GM10266 (cell line): ENCODE results near the gene NCAPG.
"Not testable (repeated sequence)": the region's sequence is repeated elsewhere in the genome, so short reads cannot be mapped to it uniquely, and the experiment has no call there.

ENCODE experiments used
- DNase-seq: peaks from one replicate; pipeline ENCODE4 v3.0.0; 2012; ENCODE audit errors: extremely low spot score
- TF ChIP-seq, protein P1 (sequence below): IDR thresholded peaks from 2 replicates; pipeline ENCODE4 v1.5.1; 2012; ENCODE audit warnings: mild to moderate bottlenecking, low read depth; ENCODE audit not compliant: control insufficient read depth, insufficient read depth; ENCODE audit errors: missing control alignments

Gene NCAPG

DNA sequence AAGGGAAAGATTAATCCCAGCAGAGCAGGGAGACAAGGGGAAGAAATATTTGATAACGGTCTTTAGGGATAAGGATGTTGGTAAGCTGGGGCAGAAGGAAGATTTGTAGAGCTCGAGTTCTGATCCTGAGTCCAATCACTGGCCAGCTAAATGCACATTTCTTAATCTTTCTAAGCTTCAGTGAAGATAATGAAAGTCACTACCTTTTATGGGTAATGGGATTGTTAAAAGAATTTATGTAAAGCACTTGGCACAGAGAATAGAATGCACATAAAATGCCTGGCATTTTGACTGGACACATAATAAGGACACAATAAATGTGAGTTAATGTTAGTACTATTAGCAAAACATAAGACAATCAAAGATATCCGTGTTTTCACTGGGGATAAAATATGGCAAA, 43.3 kb downstream of the NCAPG start:
- TF ChIP-seq, protein P1, sequence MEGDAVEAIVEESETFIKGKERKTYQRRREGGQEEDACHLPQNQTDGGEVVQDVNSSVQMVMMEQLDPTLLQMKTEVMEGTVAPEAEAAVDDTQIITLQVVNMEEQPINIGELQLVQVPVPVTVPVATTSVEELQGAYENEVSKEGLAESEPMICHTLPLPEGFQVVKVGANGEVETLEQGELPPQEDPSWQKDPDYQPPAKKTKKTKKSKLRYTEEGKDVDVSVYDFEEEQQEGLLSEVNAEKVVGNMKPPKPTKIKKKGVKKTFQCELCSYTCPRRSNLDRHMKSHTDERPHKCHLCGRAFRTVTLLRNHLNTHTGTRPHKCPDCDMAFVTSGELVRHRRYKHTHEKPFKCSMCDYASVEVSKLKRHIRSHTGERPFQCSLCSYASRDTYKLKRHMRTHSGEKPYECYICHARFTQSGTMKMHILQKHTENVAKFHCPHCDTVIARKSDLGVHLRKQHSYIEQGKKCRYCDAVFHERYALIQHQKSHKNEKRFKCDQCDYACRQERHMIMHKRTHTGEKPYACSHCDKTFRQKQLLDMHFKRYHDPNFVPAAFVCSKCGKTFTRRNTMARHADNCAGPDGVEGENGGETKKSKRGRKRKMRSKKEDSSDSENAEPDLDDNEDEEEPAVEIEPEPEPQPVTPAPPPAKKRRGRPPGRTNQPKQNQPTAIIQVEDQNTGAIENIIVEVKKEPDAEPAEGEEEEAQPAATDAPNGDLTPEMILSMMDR = no peak
- DNase-seq = no peak

DNA sequence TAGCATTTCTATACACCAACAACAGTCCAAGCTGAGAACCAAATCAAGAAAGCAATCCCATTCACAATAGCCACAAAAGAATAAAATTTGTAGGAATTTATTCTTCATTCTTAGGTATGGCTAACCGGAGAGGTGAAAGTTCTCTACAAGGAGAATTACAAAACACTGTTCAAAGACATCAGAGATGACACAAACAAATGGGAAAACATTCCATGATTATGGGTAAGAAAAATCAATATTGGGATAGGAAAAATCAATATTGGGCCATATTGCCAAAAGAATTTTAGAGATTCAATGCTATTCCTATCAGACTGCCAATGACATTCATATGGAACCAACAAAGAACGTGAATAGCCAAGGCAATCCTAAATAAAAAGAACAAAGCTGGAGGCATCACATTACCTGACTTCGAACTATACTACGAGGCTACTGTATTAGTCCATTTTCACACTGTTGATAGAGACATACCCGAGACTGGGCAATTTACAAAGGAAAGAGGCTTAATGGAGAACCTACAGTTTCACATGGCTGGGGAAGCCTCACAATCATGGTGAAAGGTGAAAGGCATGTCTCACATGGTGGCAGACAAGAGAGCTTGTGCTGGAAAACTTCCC, 49.1 kb downstream of the NCAPG start:
- TF ChIP-seq, protein P1 = no peak
- no peak for DNase-seq

DNA sequence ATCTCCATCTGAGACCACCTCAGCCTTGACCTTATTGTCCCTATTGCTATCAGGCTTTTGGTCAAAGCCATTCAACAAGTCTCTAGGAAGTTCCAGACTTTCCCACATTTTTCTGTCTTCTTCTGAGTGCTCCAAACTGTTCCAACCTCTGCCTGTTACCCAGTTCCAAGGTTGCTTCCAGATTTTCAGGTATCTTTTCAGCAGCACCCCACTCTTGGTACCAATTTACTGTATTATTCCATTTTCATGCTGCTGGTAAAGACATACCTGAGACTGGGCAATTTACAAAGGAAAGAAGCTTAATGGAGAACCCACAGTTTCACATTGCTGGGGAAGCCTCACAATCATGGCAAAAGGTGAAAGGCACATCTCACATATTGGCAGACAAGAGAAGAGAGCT, 51.1 kb downstream of the NCAPG start:
- DNase-seq = not testable (repeated sequence)

DNA sequence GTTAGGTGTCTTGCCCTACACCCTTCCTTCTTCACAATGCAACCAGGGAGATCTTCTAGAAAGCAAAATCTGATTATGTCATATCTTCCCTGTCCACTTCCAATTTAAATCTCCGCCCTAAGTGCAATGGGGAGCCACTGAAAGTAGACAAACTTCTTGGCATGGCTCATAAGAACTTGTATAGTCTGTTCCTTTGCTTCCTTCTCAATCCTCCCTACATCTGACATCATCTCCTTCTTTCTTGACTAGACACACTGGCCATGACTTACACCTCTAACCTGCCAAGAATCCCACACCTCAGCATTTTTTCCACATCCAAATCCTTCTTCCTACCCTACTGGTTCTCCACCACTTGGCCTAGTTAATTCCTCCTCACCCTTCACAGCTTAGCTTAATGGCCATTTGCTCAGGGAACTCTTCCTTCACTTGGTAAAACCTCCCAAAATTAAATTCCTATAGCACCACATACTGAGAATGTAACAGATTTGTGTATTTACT, 55.1 kb downstream of the NCAPG start:
- DNase-seq = no peak
- TF ChIP-seq, protein P1 = no peak

DNA sequence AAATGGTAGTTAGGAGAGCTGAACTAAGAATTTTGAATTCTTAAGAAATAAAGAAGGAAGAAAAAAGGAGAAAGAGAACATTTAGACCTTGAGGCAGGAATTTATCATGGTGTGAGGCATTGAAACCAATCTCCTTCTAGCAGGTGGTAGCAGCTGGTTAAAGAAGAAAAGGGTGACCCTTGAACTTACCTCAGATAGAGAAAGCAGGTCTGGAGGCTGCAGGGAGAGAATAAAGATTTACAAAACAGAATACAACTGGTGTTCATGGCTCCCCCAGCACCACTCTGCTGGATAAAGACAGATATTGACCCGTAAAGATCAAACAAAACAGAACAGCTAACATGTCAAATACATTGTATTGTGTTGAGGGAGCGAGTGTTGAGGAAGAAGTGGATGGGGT, 56.0 kb downstream of the NCAPG start:
- TF ChIP-seq, protein P1 = no peak
- DNase-seq = no peak

DNA sequence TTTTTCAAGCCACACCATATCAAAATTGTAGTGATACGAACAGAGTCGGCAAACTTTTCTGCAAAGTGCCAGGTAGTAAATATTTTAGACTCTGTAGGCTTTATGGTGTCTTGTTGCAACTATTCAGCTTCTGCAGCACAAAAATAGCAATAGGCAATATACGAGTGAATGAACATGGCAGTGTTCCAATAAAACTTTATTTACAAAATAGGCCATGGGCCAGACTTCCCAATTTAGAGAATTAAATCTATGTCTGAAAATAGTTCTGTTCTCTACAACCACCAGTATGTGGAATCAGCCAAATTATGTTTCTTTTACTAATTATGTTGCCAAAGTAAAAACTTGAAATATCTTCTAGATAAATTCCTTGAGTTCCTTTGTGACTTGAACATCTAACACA, 56.5 kb downstream of the NCAPG start:
- DNase-seq = no peak
- TF ChIP-seq, protein P1 = no peak

DNA sequence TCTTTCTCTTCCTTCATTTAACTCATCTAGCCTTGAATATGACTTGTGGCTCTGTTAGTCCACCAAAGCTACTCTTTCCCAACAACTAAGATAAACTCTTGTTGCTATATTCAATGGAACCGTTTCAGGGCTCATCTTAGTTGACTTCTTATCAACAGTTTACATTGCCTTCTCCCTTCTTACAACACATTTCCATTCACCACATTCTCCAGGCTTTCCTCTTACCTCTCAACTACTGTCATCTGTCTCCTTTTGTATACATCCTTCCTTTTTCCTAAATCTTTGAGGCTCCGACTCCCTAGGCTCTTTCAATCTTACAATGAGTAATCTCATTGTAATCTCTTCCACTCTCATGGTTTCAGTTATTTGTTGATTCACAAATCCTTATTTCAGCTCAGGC, 58.5 kb downstream of the NCAPG start:
- TF ChIP-seq, protein P1 = no peak
- DNase-seq = no peak
